IMR-90 (cell line): ENCODE measurements around the gene RYR3. TPM values are rescaled to one million over a fixed set of nuclear protein-coding genes. Genes with fewer than 3 reads are reported as not detected.

Experiments
- ATAC-seq: fragments of 200-7000 bp; cut with Tn5 transposase; 2 replicates; pipeline ENCODE4 v1.9.1; 2020; ENCODE audit warnings: low read depth, mild to moderate bottlenecking, moderate library complexity
- BruUV-seq: library from RNA; stranded (reverse); fragments of 400-500 nt; replicated peaks from 2 replicates; lab custom pipeline; 2021; lab: Mats Ljungman, UMichigan
- CTCF ChIA-PET: fragments of 300-600 bp; formaldehyde crosslinking; extraction: SDS; loops from one replicate; lab custom pipeline; 2021; ENCODE audit warnings: antibody characterized with exemption; lab: Yijun Ruan, JAX
- POLR2A ChIA-PET: fragments of 300-600 bp; sonication (Branson Sonifier 250); formaldehyde crosslinking; loops from one replicate; lab custom pipeline; 2022; ENCODE audit warnings: antibody characterized with exemption; ENCODE audit not compliant: unreplicated experiment; lab: Charles Lee
- DNase-seq: peaks from one replicate; pipeline ENCODE4 v3.0.0; 2013
- H2AFZ ChIP-seq: replicated peaks from 2 replicates; pipeline ENCODE3; 2013; ENCODE audit warnings: low read length, mild to moderate bottlenecking; ENCODE audit not compliant: poor library complexity
- H2AK5ac ChIP-seq: 2 replicates; pipeline ENCODE4 v1.6.1; 2013; ENCODE audit warnings: low read depth, low read length, inconsistent platforms
- H2AK9ac ChIP-seq: replicated peaks from 2 replicates; pipeline ENCODE3; 2013; ENCODE audit warnings: mild to moderate bottlenecking, low read depth, low read length, moderate library complexity; ENCODE audit not compliant: poor library complexity
- H2BK120ac ChIP-seq: 2 replicates; pipeline ENCODE4 v1.6.1; 2013; ENCODE audit warnings: low read depth, low read length, inconsistent platforms
- H2BK15ac ChIP-seq: 3 replicates; pipeline ENCODE4 v1.6.1; 2013; ENCODE audit warnings: low read depth, low read length, inconsistent platforms
- H2BK20ac ChIP-seq: 2 replicates; pipeline ENCODE4 v1.6.1; 2013; ENCODE audit warnings: low read depth, mild to moderate bottlenecking, inconsistent platforms, low read length, moderate library complexity
- H2BK5ac ChIP-seq: 2 replicates; pipeline ENCODE4 v1.6.1; 2013; ENCODE audit warnings: mild to moderate bottlenecking, low read depth, low read length, inconsistent platforms; ENCODE audit not compliant: poor library complexity, severe bottlenecking
- H3K14ac ChIP-seq: replicated peaks from 2 replicates; pipeline ENCODE4 v1.6.1; 2013; ENCODE audit warnings: low read depth, low read length, inconsistent platforms
- H3K18ac ChIP-seq: 2 replicates; pipeline ENCODE4 v1.6.1; 2013; ENCODE audit warnings: low read depth, low read length, control low read depth
- H3K23ac ChIP-seq: 2 replicates; pipeline ENCODE4 v1.6.1; 2013; ENCODE audit warnings: low read depth, low read length, inconsistent platforms
- H3K27ac ChIP-seq: 2 replicates; pipeline ENCODE4 v1.5.1; 2013; ENCODE audit warnings: mild to moderate bottlenecking, control low read depth, low read length; ENCODE audit not compliant: insufficient read depth
- H3K27me3 ChIP-seq: 2 replicates; pipeline ENCODE4 v1.6.1; 2013; ENCODE audit warnings: low read length; ENCODE audit not compliant: control insufficient read depth, insufficient read depth
- H3K36me3 ChIP-seq: 2 replicates; pipeline ENCODE4 v1.6.1; 2013; ENCODE audit warnings: low read length, mixed read lengths; ENCODE audit not compliant: control insufficient read depth, insufficient read depth
- H3K4ac ChIP-seq: 2 replicates; pipeline ENCODE4 v1.6.1; 2013; ENCODE audit warnings: low read depth, low read length, inconsistent platforms
- H3K4me1 ChIP-seq: 2 replicates; pipeline ENCODE4 v1.6.1; 2013; ENCODE audit warnings: low read length, mixed read lengths; ENCODE audit not compliant: control insufficient read depth, insufficient read depth
- H3K4me2 ChIP-seq: 2 replicates; pipeline ENCODE4 v1.6.1; 2013; ENCODE audit warnings: low read depth, mild to moderate bottlenecking, control low read depth, low read length, moderate library complexity
- H3K4me3 ChIP-seq: 2 replicates; pipeline ENCODE4 v1.5.1; 2013; ENCODE audit warnings: low read depth, mild to moderate bottlenecking, control low read depth, low read length, moderate library complexity; ENCODE audit not compliant: insufficient read depth
- H3K56ac ChIP-seq: 2 replicates; pipeline ENCODE4 v1.6.1; 2013; ENCODE audit warnings: low read length, inconsistent platforms; ENCODE audit not compliant: insufficient read depth; ENCODE audit errors: extremely low read depth
- H3K79me1 ChIP-seq, 2 experiments: 2 replicates each; pipeline ENCODE4 v1.6.1; 2013; ENCODE audit warnings: low read length in 2 of 2, inconsistent platforms in 1 of 2, low read depth in 1 of 2
- H3K9ac ChIP-seq: 2 replicates; pipeline ENCODE4 v1.6.1; 2013; ENCODE audit warnings: low read depth, low read length, control low read depth
- H3K9me1 ChIP-seq: 2 replicates; pipeline ENCODE4 v1.6.1; 2013; ENCODE audit warnings: low read length, inconsistent platforms; ENCODE audit not compliant: insufficient read depth
- H3K9me3 ChIP-seq: 2 replicates; pipeline ENCODE4 v1.6.1; 2013; ENCODE audit warnings: low read length; ENCODE audit not compliant: control insufficient read depth, insufficient read depth
- H4K20me1 ChIP-seq: 2 replicates; pipeline ENCODE4 v1.6.1; 2013; ENCODE audit warnings: low read length, inconsistent platforms; ENCODE audit not compliant: insufficient read depth
- H4K5ac ChIP-seq: 2 replicates; pipeline ENCODE4 v1.6.1; 2013; ENCODE audit warnings: mild to moderate bottlenecking, low read depth, low read length, control low read depth
- H4K8ac ChIP-seq, 2 experiments: 2 replicates each; pipeline ENCODE4 v1.6.1; 2013; ENCODE audit warnings: low read depth in 2 of 2, low read length in 2 of 2, control low read depth in 1 of 2, inconsistent platforms in 1 of 2
- H4K91ac ChIP-seq: 2 replicates; pipeline ENCODE4 v1.6.1; 2013; ENCODE audit warnings: low read depth, low read length, inconsistent platforms; ENCODE audit not compliant: insufficient read depth
- BHLHE40 ChIP-seq: fragments of 150-350 bp; IDR thresholded peaks from 2 replicates; pipeline ENCODE4 v1.6.1; 2016; ENCODE audit warnings: mild to moderate bottlenecking, low read depth, low read length
- CEBPB ChIP-seq: IDR thresholded peaks from 2 replicates; pipeline ENCODE4 v1.6.1; 2012; ENCODE audit warnings: low read depth, low read length, improper control_type of control experiment
- CHD1 ChIP-seq: IDR thresholded peaks from 2 replicates; pipeline ENCODE4 v1.6.1; 2012; ENCODE audit warnings: low read depth, low read length, improper control_type of control experiment
- ELK1 ChIP-seq: fragments of 150-350 bp; IDR thresholded peaks from 2 replicates; pipeline ENCODE4 v1.6.1; 2016; ENCODE audit warnings: low read depth, mild to moderate bottlenecking, low read length, moderate library complexity, borderline replicate concordance
- FOS ChIP-seq: fragments of 150-350 bp; IDR thresholded peaks from 2 replicates; pipeline ENCODE4 v1.6.1; 2016; ENCODE audit warnings: low read depth, low read length
- MAFK ChIP-seq: IDR thresholded peaks from 2 replicates; pipeline ENCODE4 v1.6.1; 2012; ENCODE audit warnings: low read depth, low read length, improper control_type of control experiment
- MAZ ChIP-seq: IDR thresholded peaks from 2 replicates; pipeline ENCODE4 v1.6.1; 2012; ENCODE audit warnings: low read depth, mild to moderate bottlenecking, low read length, improper control_type of control experiment, moderate library complexity, borderline replicate concordance
- POLR2A ChIP-seq: IDR thresholded peaks from 2 replicates; pipeline ENCODE4 v1.6.1; 2012; ENCODE audit warnings: mild to moderate bottlenecking, low read depth, low read length
- WGBS, 2 experiments: methylation state at CpG; one replicate each; pipeline versions ENCODE4 v1.1.5 to v1.1.7; 2013; ENCODE audit warnings: missing lambda C conversion rate in 2 of 2; ENCODE audit not compliant: insufficient read length in 1 of 2; ENCODE audit errors: extremely low coverage in 2 of 2; 5-methylcytosine and 5-hydroxymethylcytosine counted together
- dilution Hi-C: fragments of 300-500 bp; cut with HindIII; formaldehyde crosslinking; loops from one replicate; pipeline ENCODE4 v1.14.3; 2018; ENCODE audit warnings: low sequenced_read_pairs; ENCODE audit not compliant: unreplicated experiment
- in situ Hi-C: fragments of 300-500 bp; cut with MboI; formaldehyde crosslinking; loops from 3 replicates; pipeline ENCODE4 v1.14.3; 2019; ENCODE audit warnings: low sequenced_read_pairs, inconsistent platforms, mixed read lengths
- intact Hi-C: fragments of 100-400 bp; cut with micrococcal nuclease; formaldehyde crosslinking; loops from 2 replicates; pipeline ENCODE4 v1.10.0; 2022
- polyA plus RNA-seq, 3 experiments: library from polyadenylated mRNA; depleted of rRNA; stranded (reverse); fragments of >200 nt; gene quantifications; 2 replicates each; pipeline ENCODE4 v1.2.3, GENCODE V29; 2012; ENCODE audit warnings: low replicate concordance in 1 of 3
- total RNA-seq: library from RNA; depleted of rRNA; stranded (reverse); fragments of >200 nt; gene quantifications from 2 replicates; pipeline ENCODE4 v1.2.3, GENCODE V29; 2012

Gene RYR3
- total and polyA plus RNA-seq, 2 of the 4 experiments (the other 2 are of a cell fraction): 0.18 TPM; not detected in 1

DNA sequence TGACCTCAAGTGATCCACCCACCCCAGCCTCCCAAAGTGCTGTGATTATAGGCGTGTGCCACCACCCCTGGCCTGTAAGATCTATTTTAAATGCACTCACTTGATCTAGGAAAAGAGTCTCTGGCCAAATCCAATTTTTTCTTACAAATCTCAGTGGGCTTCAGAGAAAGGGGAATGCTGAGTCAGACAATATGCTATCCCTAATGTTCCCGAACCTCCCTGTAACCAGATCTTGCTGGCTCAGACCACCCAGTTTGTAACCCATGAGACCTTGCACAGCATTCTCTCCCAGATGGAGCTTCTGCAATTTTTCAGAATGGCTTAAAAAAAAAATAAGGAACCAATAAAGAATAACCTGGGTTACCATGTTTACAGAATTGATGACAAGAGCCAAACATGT lies 205.8 kb downstream of the RYR3 start:
- no peak overlapping the region for H2AFZ ChIP-seq
- H3K56ac ChIP-seq: no peak overlapping the region
- no peaks in the 10 kb centered on the region for H3K9me1 ChIP-seq
- H3K79me1 ChIP-seq: no peaks in the 10 kb centered on the region
- no peak overlapping the region for H3K4ac ChIP-seq
- no peak for ATAC-seq
- no peaks in the 10 kb centered on the region for H4K20me1 ChIP-seq
- H3K4me2 ChIP-seq: no peak overlapping the region
- no peak overlapping the region for H3K23ac ChIP-seq
- H2BK20ac ChIP-seq: no peak overlapping the region
- TF ChIP-seq MAZ (no peak), CHD1 (no peak), FOS (no peak), POLR2A (no peak), CEBPB (no peak), MAFK (peak; percentile 30; the same call in 1 of the 2 replicates), BHLHE40 (no peak), ELK1 (no peak)
- no CpG with 5 or more reads among the region's 2 CpGs for WGBS, 2 experiments
- no peaks in the 10 kb centered on the region for H3K4me1 ChIP-seq
- no peak overlapping the region for H2BK5ac ChIP-seq
- in situ Hi-C loops (no loop called here), intact Hi-C loops (no loop called here), dilution Hi-C loops (no loop called here)
- H4K91ac ChIP-seq: no peak overlapping the region
- no peaks in the 10 kb centered on the region for H3K36me3 ChIP-seq
- H3K27ac ChIP-seq: no peak overlapping the region
- no peak overlapping the region for H3K14ac ChIP-seq
- H2BK120ac ChIP-seq: no peak overlapping the region
- H2AK5ac ChIP-seq: no peak overlapping the region
- no peak overlapping the region for H3K18ac ChIP-seq
- BruUV-seq: no TSS peak
- 0 out of 2 replicates have a peak, but pooled peaks cover 1% of the 10 kb centered on the region for H3K27me3 ChIP-seq
- H3K4me3 ChIP-seq: no peak overlapping the region
- DNase-seq: no peak
- no peak overlapping the region for H3K9ac ChIP-seq
- H4K5ac ChIP-seq: no peak overlapping the region
- CTCF ChIA-PET: no interaction called here
- H2AK9ac ChIP-seq: no peak overlapping the region
- H3K9me3 ChIP-seq: no peaks in the 10 kb centered on the region
- no peak overlapping the region for H2BK15ac ChIP-seq
- POLR2A ChIA-PET: no interaction called here
- H4K8ac ChIP-seq: no peak overlapping the region
